ENCODE measurements around the gene CLIP1. TPM values are rescaled to one million over a fixed set of nuclear protein-coding genes. Genes with fewer than 3 reads are reported as not detected.

Gene CLIP1
- polyA plus RNA-seq, 1 of the 3 experiments (the other 2 are of a cell fraction), result 33.9 TPM

DNA sequence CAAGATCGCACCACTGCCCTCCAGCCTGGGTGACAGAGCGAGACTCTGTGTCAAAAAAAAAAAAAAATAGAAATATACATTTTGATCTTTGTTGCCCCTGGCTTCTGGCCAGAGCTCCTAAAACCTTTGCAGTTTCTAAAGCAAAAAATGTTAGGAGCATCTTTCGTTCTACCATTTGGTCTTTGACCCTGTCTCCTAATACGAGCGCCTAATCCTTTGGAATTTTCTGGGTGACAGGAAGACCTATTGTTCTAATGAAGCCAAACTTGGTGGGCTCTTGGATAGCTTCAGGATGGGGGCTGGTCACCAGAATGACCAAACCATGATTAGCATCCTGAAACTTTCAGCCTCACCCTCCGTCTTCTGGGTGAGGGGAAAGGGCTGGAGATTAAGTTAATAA is 32.3 kb upstream of the CLIP1 start:
- Histone ChIP-seq H2AFZ (ENCODE audit: low read depth) (peak overlapping the region; percentile 29; the same call in 1 of the 2 replicates), H3F3A (replicated peaks; ENCODE audit: insufficient read depth) (peaks cover 3% of the 10 kb centered on the region), H3K9me2 (no peaks in the 10 kb centered on the region), H3K4me2 (no peak overlapping the region), H3K9ac (no peak overlapping the region), H4K20me1 (ENCODE audit: insufficient read depth) (no peaks in the 10 kb centered on the region), H3K9me3 (no peaks in the 10 kb centered on the region), H3K4me3 (ENCODE audit: low read depth in 2 of 2, low read length in 1 of 2) (no peak overlapping the region), H3K27me3 (ENCODE audit: insufficient read depth) (no peaks in the 10 kb centered on the region), H3K4me1 (ENCODE audit: control insufficient read depth in 1 of 2, insufficient read depth in 2 of 2, low read depth in 1 of 2, low read length in 1 of 2) (no peaks in the 10 kb centered on the region), H3K27ac (ENCODE audit: low read depth in 2 of 2, low read length in 1 of 2) (no peak overlapping the region), H3K79me2 (ENCODE audit: insufficient read depth) (no peaks in the 10 kb centered on the region), H3K36me3 (replicated peaks in 1 of 2; ENCODE audit: control insufficient read depth in 1 of 2, insufficient read depth in 2 of 2, low read length in 1 of 2) (no peaks in the 10 kb centered on the region)
- ChIA-PET CTCF (interaction anchor here (1.2 kb wide), 1 partner anchor 17 kb away, joined by 6 read pairs; no protein-coding TSS in a partner anchor), POLR2A (no interaction called here)
- no peak for DNase-seq
- TF ChIP-seq, protein P1, sequence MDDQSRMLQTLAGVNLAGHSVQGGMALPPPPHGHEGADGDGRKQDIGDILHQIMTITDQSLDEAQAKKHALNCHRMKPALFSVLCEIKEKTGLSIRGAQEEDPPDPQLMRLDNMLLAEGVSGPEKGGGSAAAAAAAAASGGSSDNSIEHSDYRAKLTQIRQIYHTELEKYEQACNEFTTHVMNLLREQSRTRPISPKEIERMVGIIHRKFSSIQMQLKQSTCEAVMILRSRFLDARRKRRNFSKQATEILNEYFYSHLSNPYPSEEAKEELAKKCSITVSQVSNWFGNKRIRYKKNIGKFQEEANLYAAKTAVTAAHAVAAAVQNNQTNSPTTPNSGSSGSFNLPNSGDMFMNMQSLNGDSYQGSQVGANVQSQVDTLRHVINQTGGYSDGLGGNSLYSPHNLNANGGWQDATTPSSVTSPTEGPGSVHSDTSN (IDR thresholded peaks at IDR 0.05), result no peak
- TF ChIP-seq, protein P2, sequence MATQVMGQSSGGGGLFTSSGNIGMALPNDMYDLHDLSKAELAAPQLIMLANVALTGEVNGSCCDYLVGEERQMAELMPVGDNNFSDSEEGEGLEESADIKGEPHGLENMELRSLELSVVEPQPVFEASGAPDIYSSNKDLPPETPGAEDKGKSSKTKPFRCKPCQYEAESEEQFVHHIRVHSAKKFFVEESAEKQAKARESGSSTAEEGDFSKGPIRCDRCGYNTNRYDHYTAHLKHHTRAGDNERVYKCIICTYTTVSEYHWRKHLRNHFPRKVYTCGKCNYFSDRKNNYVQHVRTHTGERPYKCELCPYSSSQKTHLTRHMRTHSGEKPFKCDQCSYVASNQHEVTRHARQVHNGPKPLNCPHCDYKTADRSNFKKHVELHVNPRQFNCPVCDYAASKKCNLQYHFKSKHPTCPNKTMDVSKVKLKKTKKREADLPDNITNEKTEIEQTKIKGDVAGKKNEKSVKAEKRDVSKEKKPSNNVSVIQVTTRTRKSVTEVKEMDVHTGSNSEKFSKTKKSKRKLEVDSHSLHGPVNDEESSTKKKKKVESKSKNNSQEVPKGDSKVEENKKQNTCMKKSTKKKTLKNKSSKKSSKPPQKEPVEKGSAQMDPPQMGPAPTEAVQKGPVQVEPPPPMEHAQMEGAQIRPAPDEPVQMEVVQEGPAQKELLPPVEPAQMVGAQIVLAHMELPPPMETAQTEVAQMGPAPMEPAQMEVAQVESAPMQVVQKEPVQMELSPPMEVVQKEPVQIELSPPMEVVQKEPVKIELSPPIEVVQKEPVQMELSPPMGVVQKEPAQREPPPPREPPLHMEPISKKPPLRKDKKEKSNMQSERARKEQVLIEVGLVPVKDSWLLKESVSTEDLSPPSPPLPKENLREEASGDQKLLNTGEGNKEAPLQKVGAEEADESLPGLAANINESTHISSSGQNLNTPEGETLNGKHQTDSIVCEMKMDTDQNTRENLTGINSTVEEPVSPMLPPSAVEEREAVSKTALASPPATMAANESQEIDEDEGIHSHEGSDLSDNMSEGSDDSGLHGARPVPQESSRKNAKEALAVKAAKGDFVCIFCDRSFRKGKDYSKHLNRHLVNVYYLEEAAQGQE (IDR thresholded peaks at IDR 0.05; ENCODE audit: low read depth, low read length), result no peak
- TF ChIP-seq, protein P3, sequence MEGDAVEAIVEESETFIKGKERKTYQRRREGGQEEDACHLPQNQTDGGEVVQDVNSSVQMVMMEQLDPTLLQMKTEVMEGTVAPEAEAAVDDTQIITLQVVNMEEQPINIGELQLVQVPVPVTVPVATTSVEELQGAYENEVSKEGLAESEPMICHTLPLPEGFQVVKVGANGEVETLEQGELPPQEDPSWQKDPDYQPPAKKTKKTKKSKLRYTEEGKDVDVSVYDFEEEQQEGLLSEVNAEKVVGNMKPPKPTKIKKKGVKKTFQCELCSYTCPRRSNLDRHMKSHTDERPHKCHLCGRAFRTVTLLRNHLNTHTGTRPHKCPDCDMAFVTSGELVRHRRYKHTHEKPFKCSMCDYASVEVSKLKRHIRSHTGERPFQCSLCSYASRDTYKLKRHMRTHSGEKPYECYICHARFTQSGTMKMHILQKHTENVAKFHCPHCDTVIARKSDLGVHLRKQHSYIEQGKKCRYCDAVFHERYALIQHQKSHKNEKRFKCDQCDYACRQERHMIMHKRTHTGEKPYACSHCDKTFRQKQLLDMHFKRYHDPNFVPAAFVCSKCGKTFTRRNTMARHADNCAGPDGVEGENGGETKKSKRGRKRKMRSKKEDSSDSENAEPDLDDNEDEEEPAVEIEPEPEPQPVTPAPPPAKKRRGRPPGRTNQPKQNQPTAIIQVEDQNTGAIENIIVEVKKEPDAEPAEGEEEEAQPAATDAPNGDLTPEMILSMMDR (IDR thresholded peaks at IDR 0.05), result no peak
- TF ChIP-seq SIN3A (IDR thresholded peaks at IDR 0.05; ENCODE audit: borderline replicate concordance, low read depth, low read length) (no peak), YY1 (IDR thresholded peaks at IDR 0.05; ENCODE audit: low read depth) (no peak), NFIC (IDR thresholded peaks at IDR 0.05; ENCODE audit: borderline replicate concordance) (no peak)
- TF ChIP-seq, protein P4, sequence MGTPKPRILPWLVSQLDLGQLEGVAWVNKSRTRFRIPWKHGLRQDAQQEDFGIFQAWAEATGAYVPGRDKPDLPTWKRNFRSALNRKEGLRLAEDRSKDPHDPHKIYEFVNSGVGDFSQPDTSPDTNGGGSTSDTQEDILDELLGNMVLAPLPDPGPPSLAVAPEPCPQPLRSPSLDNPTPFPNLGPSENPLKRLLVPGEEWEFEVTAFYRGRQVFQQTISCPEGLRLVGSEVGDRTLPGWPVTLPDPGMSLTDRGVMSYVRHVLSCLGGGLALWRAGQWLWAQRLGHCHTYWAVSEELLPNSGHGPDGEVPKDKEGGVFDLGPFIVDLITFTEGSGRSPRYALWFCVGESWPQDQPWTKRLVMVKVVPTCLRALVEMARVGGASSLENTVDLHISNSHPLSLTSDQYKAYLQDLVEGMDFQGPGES (IDR thresholded peaks at IDR 0.05; ENCODE audit: low read depth, low read length), result no peak
- 63% methylated on average over 6 of the region's 6 CpGs for WGBS (ENCODE audit: low lambda C conversion rate)

DNA sequence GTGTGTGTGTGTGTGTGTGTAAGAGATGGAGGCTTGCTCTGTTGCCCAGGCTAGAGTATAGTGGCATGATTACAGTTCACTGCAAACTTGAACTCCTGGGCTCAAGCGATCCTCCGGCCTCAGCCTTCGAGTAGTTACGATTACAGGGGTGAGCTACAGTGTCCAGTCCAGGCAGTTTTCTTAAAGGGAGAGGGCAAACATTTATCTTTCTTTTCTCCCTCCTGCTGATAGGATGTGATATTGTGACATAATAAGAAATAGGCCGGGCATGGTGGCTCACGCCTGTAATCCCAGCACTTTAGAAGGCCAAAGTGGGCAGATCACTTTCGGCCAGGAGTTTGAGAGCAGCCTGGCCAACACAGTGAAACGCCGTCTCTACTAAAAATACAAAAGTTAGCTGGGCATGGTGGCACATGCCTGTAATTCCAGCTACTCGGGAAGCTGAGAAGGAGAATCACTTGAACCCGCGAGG is 31.8 kb upstream of the CLIP1 start:
- no peak overlapping the region for H3K9ac ChIP-seq
- H3K4me2 ChIP-seq, result no peak overlapping the region
- H4K20me1 ChIP-seq (ENCODE audit: insufficient read depth), result no peaks in the 10 kb centered on the region
- no peaks in the 10 kb centered on the region for H3K9me3 ChIP-seq
- no peaks in the 10 kb centered on the region for H3K9me2 ChIP-seq
- TF ChIP-seq EP300 (IDR thresholded peaks at IDR 0.05; ENCODE audit: borderline replicate concordance in 1 of 2, low read depth in 1 of 2, low read length in 1 of 2) (no peak), SIN3A (IDR thresholded peaks at IDR 0.05; ENCODE audit: borderline replicate concordance, low read depth, low read length) (no peak), FOXJ3 (CRISPR knock-in tag; IDR thresholded peaks at IDR 0.05) (no peak), RXRA (IDR thresholded peaks at IDR 0.05; ENCODE audit: borderline replicate concordance, low read depth) (no peak), MEF2A (IDR thresholded peaks at IDR 0.05; ENCODE audit: borderline replicate concordance, low read depth) (no peak)
- TF ChIP-seq, protein P5, sequence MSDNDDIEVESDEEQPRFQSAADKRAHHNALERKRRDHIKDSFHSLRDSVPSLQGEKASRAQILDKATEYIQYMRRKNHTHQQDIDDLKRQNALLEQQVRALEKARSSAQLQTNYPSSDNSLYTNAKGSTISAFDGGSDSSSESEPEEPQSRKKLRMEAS (IDR thresholded peaks at IDR 0.05; ENCODE audit: low read depth), result no peak
- 96% methylated on average over 12 of the region's 12 CpGs for WGBS (ENCODE audit: low lambda C conversion rate)
- H3K79me2 ChIP-seq (ENCODE audit: insufficient read depth), result no peaks in the 10 kb centered on the region
- H3K27me3 ChIP-seq (ENCODE audit: insufficient read depth), result no peaks in the 10 kb centered on the region
- H2AFZ ChIP-seq (ENCODE audit: low read depth), result peak overlapping the region; percentile 70; the same call in 1 of the 2 replicates
- CTCF ChIA-PET, result interaction anchor here (1.2 kb wide), 1 partner anchor 17 kb away, joined by 6 read pairs; no protein-coding TSS in a partner anchor
- H3K4me3 ChIP-seq (ENCODE audit: low read depth in 2 of 2, low read length in 1 of 2), result no peak overlapping the region
- no peak for DNase-seq
- POLR2A ChIA-PET, result no interaction called here
- peaks cover 3% of the 10 kb centered on the region for H3F3A ChIP-seq (replicated peaks; ENCODE audit: insufficient read depth)
- H3K4me1 ChIP-seq (ENCODE audit: control insufficient read depth in 1 of 2, insufficient read depth in 2 of 2, low read depth in 1 of 2, low read length in 1 of 2), result no peaks in the 10 kb centered on the region
- H3K27ac ChIP-seq (ENCODE audit: low read depth in 2 of 2, low read length in 1 of 2), result no peak overlapping the region
- no peaks in the 10 kb centered on the region for H3K36me3 ChIP-seq (replicated peaks in 1 of 2; ENCODE audit: control insufficient read depth in 1 of 2, insufficient read depth in 2 of 2, low read length in 1 of 2)
